Sciatic nerve (tissue), 2 donors: ENCODE data around the gene NPY2R. TPM values are rescaled to one million over a fixed set of nuclear protein-coding genes. Genes with fewer than 3 reads are reported as not detected.

Experiments
- ATAC-seq: fragments of 200-7000 bp; cut with Tn5 transposase; one replicate; pipeline ENCODE4 v1.9.1; 2020; ENCODE audit warnings: mild to moderate bottlenecking, moderate library complexity
- DNase-seq: peaks from one replicate; pipeline ENCODE4 v3.0.0-alpha.2; 2020; ENCODE audit warnings: low spot score
- intact Hi-C: fragments of 100-400 bp; cut with DNase I; formaldehyde crosslinking; loops from one replicate; pipeline ENCODE4 v1.14.2; 2022
- total RNA-seq: library from RNA; stranded (reverse); fragmentation: NEBNext Ultra II Directional; extraction: Animal tissue kit (Norgen Biotek cat#: 25700); gene quantifications from one replicate; pipeline ENCODE4 v1.2.1, GENCODE V29; 2021
- donor health status: DM: no; HTN: no; CAD: no.
- donor health status: DM: no; HTN: no; CAD: no.

Gene NPY2R
- total RNA-seq, 1 donor from 2014 or later, result not detected

GRCh38 chr4:155248002-155248896 is 39.8 kb downstream of the NPY2R start:
- no peak for ATAC-seq
- intact Hi-C loops, result no loop called here
- no peak for DNase-seq

- DNase-seq (no peak), ATAC-seq (no peak)
- intact Hi-C loops, result no loop called here
These were observed 40.7 kb downstream of the NPY2R start for GRCh38 chr4:155249016-155249566.

- intact Hi-C loops, result no loop called here
- no peak for ATAC-seq
- DNase-seq, result no peak
These were observed 43.9 kb downstream of the NPY2R start for GRCh38 chr4:155252327-155252726.

- ATAC-seq, result no peak
- DNase-seq, result no peak
- intact Hi-C loops, result no loop called here
These were observed 55.0 kb downstream of the NPY2R start for GRCh38 chr4:155263480-155263879.

- intact Hi-C loops, result no loop called here
- ATAC-seq (no peak), DNase-seq (no peak)
These were observed 56.7 kb downstream of the NPY2R start for GRCh38 chr4:155265113-155265512.

Other genes starting within 250 kb of the NPY2R start
- gene MAP9, start 168.3 kb downstream of the NPY2R start, total RNA-seq, result 15.2 TPM